ENCODE data around the gene HSPA6. TPM values are rescaled to one million over a fixed set of nuclear protein-coding genes. Genes with fewer than 3 reads are reported as not detected.
A peak's percentile ranks its signal among the peaks of the same experiment; 100 is the strongest.
"Not testable (repeated sequence)": the region's sequence is repeated elsewhere in the genome, so short reads cannot be mapped to it uniquely, and the experiment has no call there.

The HSPA6 gene
- total RNA-seq, 1 experiment from 2014 or later: 1.9 TPM

DNA sequence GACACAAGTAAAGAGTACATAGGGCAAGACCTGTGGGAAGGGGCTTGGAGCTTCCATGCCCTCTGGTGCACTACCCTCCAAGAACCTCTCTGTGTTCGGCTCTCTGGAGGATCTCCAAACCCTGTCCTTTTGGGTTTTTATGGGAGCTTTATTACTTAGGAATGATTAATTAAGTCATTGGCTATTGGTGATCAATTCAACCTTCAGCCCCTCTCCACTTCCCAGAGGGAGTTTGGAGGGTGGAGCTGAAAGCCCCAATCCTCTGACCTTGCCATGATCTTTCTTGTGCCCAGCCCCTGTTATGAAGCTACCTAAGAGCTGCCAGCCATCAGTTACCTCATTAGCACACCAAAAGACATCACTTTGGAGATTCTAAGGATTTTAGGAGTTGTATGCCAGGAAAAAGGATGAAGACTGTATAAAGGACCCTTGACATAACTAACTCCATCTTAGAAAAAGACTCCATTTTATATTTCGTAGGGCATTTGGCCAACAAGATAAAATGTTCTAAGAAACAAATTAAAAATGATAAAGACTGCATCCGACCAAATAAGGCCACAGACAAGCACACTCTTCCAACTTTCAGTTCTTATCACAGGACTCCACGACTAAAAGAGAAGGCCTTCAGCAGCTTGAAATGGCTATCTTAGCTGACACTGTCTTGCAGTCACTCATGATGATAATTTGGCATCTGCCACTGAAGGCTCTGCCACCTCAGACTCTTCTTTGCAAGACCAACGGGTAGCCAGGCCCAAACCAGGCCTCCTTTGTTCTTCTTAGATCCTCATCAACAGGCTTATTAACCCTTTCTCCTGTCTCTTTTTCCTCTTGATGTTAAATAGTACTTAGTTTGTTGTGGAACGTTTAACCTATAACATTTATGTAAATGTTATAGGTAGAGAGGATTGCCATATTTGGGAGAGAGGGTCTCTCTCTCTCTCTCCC lies 33.4 kb downstream of the HSPA6 start:
- not testable (repeated sequence) for DNase-seq (ENCODE audit: low read depth)

DNA sequence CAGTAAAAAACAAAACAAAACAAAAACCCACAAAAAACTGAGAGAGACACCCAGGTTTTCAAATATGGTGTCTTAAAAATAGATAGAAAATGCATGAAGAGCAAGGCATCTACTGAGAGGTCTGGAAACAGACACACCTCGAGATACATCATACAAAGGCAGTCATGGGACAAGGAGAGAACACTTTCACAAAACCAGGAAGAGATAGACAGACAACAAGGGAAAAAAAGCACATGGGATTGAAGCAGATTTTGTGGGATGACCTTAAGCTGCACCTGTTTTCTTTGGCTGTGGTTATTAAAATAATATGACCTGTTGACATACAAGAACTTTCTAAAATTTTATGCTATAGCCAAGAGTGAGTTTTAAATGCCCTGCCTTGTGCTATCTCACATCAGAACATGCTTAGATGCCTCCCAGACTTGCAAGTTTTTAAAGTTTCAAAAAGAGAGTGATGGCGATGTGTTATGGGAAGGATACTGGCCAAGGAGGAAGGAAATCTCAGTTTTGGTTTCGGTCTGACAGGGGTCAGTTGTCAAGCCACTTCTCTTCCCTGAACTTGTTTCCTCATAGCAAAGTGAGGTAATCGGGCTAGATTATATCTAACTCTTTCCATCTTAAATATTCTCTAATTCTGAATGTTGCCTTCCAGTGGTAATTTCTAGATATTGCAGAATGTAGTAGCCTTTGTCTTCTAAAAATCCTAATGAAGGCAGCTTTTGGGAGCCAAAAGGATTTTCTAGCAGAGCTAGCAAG lies 36.8 kb downstream of the HSPA6 start:
- DNase-seq (ENCODE audit: low read depth): peak; percentile 52

DNA sequence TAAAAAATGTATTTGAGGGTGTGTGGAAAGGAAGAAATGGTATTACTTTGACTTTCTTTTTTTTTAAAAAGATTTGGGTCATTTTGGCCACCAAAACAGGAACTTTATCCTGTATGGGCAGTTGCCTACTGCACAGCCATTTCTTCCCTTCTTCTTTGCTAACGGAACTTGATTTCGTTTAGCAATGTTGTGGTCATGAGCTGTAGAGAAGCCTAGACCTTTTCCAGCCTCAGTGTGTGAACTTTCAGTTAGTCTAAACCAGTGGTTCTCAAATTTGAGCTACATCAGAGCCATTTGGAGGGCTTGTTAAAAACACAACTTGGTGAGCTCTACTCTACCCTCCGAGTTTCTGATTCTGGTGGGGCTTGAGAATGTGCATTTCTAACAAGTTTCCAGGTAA lies 38.1 kb downstream of the HSPA6 start:
- not testable (repeated sequence) for DNase-seq (ENCODE audit: low read depth)

DNA sequence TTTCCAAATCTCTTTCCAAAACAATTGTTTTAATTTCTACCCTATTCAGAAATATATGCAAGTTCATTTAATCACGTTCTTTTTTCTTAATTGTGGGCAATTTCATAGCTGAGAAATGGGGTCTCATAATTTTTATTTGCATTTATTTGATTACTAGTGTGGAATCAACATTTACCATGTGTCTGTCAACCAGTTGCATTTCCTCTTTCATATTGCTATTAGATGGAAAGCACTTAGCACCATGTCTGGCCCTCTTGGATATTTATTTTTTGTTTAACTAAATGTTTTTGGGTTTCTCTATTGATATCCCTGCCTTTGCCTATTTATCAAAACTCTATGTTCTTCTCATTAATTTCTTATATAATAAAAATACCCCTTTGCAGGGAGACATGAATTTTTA lies 39.2 kb downstream of the HSPA6 start:
- DNase-seq (ENCODE audit: low read depth): not testable (repeated sequence)

DNA sequence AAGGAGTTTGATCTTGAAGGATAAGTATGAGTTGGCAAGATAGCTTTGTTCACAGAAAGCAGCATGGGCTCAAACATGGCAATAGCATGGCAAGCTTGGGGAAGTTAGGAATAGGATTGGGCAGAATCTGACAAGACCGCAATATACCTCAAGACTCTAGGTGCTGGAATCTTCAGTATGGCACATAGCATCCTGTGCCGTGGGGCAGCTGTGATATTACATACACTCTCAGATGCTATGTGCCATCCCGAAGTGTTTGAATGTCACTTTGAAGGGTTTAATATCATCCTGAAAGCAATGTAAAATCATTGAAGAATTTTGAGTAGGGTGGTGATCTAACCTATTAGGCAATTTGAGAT lies 42.2 kb downstream of the HSPA6 start:
- not testable (repeated sequence) for DNase-seq (ENCODE audit: low read depth)

DNA sequence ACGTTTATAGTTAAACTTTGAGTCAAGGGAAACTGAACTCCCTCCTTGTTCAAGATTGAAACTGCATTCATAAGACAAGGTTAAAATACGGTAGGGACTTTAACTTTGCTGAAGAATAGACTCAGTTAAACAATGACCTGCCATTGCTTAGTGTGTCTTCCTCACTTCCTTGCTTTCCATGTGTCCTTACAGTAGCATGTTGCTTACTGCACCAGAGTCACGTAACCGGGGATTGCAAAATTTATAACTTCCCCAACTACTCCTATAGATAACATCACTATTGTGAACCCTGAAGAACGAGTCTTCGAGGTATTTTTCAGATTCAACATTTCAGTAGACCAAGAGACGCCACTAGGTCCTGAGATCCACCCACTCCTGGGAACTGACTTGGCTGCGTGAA lies 47.4 kb downstream of the HSPA6 start:
- not testable (repeated sequence) for DNase-seq (ENCODE audit: low read depth)

Other genes starting within 250 kb of the HSPA6 start
- gene MPZ, start 214.6 kb upstream of the HSPA6 start, total RNA-seq (2014; rRNA removed; shearing (Covaris generic)): 1.4 and 2.2 TPM in 2 replicates
- 16.1 and 67.9 TPM in 2 replicates for gene SDHC, start 210.2 kb upstream of the HSPA6 start, total RNA-seq (2014; rRNA removed; shearing (Covaris generic))
- gene CFAP126, start 156.7 kb upstream of the HSPA6 start, total RNA-seq (2014; rRNA removed; shearing (Covaris generic)): not detected in 2 replicates
- gene FCGR2A, start 19.1 kb upstream of the HSPA6 start, total RNA-seq (2014; rRNA removed; shearing (Covaris generic)): 0.16 TPM in 1 of 2 replicates, not detected in the other
- gene FCGR3A, start 25.3 kb downstream of the HSPA6 start, total RNA-seq (2014; rRNA removed; shearing (Covaris generic)): not detected in 2 replicates
- not detected in 2 replicates for gene FCGR3B, start 106.6 kb downstream of the HSPA6 start, total RNA-seq (2014; rRNA removed; shearing (Covaris generic))
- 0.13 TPM in 1 of 2 replicates, not detected in the other for gene FCGR2B, start 138.6 kb downstream of the HSPA6 start, total RNA-seq (2014; rRNA removed; shearing (Covaris generic))
- 0.84 and 1.5 TPM in 2 replicates for gene FCRLA, start 182.7 kb downstream of the HSPA6 start, total RNA-seq (2014; rRNA removed; shearing (Covaris generic))
- 15.4 and 17.0 TPM in 2 replicates for gene FCRLB, start 197.0 kb downstream of the HSPA6 start, total RNA-seq (2014; rRNA removed; shearing (Covaris generic))
- gene DUSP12, start 225.2 kb downstream of the HSPA6 start, total RNA-seq (2014; rRNA removed; shearing (Covaris generic)): 50.0 and 61.1 TPM in 2 replicates
- 16.4 and 20.5 TPM in 2 replicates for gene ATF6, start 241.8 kb downstream of the HSPA6 start, total RNA-seq (2014; rRNA removed; shearing (Covaris generic))